Measurements from ENCODE around the gene MMP13.

MMP13 gene

DNA sequence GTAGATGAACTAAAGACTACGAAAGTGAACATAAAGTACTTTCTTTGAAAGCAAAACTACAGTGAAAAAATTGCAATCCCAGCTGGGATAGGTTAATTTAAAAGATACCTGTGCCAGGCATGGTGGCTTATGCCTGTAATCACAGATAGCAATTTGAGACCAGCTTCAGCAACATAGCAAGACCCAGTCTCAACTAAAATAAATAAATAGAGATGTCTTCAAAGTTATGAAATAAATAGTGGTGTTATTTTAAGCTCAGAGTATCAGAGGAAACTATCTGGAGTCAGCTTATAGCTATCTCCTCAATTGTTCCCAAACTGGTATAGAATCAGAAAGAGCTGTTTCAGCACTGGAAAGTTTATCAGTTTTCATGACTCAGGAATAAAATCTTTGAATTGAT is 17.3 kb upstream of the MMP13 start:
- FAIRE-seq (no peak), DNase-seq (ENCODE audit: insufficient read length) (no peak)
- TF ChIP-seq POLR2AphosphoS5 (IDR thresholded peaks at IDR 0.05; ENCODE audit: low read depth, low read length) = no peak
- no peak for TF ChIP-seq POLR2A (IDR thresholded peaks at IDR 0.05; ENCODE audit: low read depth, low read length)
- TF ChIP-seq TAF1 (IDR thresholded peaks at IDR 0.05; ENCODE audit: borderline replicate concordance, low read depth, low read length) = no peak

DNA sequence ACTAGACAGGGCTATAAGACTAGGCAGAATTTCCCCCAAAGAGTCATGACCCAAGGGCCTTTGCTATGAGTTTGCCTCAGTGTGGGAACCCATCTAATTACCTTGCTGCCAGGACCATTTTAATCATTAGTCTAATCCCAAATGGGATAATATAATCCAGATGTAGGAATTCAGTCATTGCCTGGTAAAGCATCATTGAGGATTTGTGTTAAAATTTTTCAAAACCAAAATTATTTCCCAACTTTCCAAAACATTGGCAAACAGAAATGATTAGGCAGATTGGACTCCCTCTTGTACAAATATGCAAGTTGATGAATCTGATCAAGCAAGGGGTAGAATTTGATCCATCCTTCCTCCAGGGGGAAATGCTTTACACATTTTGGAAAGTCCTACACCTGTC is 16.2 kb upstream of the MMP13 start:
- FAIRE-seq (no peak), DNase-seq (ENCODE audit: insufficient read length) (no peak)
- TF ChIP-seq POLR2AphosphoS5 (IDR thresholded peaks at IDR 0.05; ENCODE audit: low read depth, low read length) = no peak
- no peak for TF ChIP-seq POLR2A (IDR thresholded peaks at IDR 0.05; ENCODE audit: low read depth, low read length)
- no peak for TF ChIP-seq TAF1 (IDR thresholded peaks at IDR 0.05; ENCODE audit: borderline replicate concordance, low read depth, low read length)

DNA sequence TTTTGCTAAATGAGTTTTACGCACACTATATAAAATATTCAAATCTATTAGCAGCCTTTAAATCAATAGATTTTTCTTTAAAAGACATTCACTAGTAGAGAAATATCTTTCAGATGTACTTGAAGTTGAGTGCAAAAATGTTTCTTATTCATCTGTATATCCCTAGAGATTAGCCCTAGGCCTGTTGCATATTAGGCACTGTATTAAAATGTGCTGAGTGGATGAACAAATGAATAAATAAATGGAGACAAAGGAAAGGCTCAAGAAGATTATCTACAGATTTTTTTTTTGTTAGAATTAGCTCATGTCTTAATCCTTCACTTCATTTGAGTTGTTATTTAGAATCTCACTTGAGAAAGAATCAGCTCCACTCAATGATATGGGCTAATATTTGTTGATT is 12.0 kb upstream of the MMP13 start:
- no peak for TF ChIP-seq TAF1 (IDR thresholded peaks at IDR 0.05; ENCODE audit: borderline replicate concordance, low read depth, low read length)
- TF ChIP-seq POLR2A (IDR thresholded peaks at IDR 0.05; ENCODE audit: low read depth, low read length) = no peak
- no peak for TF ChIP-seq POLR2AphosphoS5 (IDR thresholded peaks at IDR 0.05; ENCODE audit: low read depth, low read length)
- FAIRE-seq = no peak
- no peak for DNase-seq (ENCODE audit: insufficient read length)

DNA sequence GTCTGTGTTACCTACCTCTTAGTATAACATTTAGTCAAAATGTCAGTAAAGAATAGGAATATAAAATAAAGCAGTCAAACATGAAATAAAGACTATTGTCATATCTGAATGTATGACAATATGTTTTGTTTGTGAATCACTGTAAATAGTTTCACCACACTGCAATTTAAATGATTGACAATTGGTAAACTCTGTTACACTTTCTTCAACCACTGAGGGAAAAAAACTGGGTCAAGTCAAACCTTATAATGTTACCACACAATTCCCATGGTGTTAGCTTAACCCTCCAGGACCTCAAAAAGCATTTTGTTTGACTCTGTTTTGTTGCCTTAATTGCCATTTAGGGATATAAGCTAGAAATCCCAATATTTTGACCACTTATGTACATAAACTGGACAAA is 10.5 kb upstream of the MMP13 start:
- no peak for FAIRE-seq
- no peak for DNase-seq (ENCODE audit: insufficient read length)
- no peak for TF ChIP-seq POLR2AphosphoS5 (IDR thresholded peaks at IDR 0.05; ENCODE audit: low read depth, low read length)
- TF ChIP-seq POLR2A (IDR thresholded peaks at IDR 0.05; ENCODE audit: low read depth, low read length) = no peak
- no peak for TF ChIP-seq TAF1 (IDR thresholded peaks at IDR 0.05; ENCODE audit: borderline replicate concordance, low read depth, low read length)

DNA sequence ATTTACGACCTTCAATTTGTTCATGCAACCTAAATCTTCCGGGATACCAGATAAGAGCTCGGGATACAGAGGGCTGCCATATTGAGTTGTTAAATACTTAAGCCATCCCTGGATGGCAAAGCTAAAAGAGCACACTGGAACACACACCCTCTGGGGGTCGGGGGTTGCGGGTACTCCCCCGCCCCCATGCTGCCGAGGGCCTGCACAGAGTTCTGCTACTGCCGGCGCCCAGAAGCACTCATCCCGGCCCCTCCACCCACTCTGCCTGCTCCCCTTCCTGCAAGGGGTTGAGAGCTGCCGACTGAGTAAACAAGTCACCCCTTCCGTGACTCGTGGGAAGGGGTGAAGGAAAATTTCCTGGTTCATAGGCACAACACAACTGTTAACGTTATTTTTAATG is 9.3 kb upstream of the MMP13 start:
- no peak for DNase-seq (ENCODE audit: insufficient read length)
- FAIRE-seq = no peak
- TF ChIP-seq POLR2A (IDR thresholded peaks at IDR 0.05; ENCODE audit: low read depth, low read length) (no peak), POLR2AphosphoS5 (IDR thresholded peaks at IDR 0.05; ENCODE audit: low read depth, low read length) (no peak), TAF1 (IDR thresholded peaks at IDR 0.05; ENCODE audit: borderline replicate concordance, low read depth, low read length) (no peak)

DNA sequence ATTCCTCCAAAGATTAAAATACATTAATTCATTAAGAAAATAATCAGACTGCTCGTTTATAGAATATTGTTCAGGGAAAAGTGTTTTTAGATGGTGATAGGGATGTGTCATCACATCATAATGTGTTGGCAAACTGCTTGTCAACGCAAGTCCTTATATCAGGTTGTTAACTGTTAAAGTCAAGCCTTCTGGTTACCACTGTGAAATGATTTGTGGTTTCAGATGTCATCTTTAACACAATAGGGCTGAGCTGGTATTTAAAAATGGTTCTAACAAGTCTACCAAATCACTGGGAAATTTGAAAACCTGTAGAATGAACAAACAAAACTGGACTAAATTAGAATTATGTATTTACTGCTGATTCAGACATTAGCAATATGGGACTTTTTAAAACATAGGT is 2.4 kb upstream of the MMP13 start:
- TF ChIP-seq POLR2A (IDR thresholded peaks at IDR 0.05; ENCODE audit: low read depth, low read length) (no peak), TAF1 (IDR thresholded peaks at IDR 0.05; ENCODE audit: borderline replicate concordance, low read depth, low read length) (no peak), POLR2AphosphoS5 (IDR thresholded peaks at IDR 0.05; ENCODE audit: low read depth, low read length) (no peak)
- FAIRE-seq (no peak), DNase-seq (ENCODE audit: insufficient read length) (no peak)

DNA sequence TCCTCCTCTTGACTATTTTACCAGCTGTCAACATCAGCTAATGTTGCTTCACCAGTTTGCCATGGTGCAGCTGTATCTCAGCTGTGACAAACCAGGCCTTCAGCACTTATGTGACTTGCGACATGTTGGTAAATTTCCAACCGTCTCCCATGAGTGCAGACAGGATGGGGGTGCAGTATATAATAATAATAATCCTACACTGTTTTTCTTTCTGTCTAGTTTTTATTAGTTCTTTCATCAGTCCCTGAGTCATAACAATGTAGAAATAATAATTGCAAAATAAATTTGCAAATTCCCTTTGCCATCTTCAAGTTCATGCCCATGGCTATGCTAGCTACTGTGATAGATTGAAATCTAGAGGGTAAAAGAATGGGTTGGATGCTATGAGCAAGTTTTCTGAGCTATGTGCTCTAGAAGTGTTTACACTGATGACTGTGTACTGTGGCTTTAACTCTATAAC is 4.9 kb downstream of the MMP13 start:
- TF ChIP-seq POLR2A (IDR thresholded peaks at IDR 0.05; ENCODE audit: low read depth, low read length) = no peak
- no peak for TF ChIP-seq POLR2AphosphoS5 (IDR thresholded peaks at IDR 0.05; ENCODE audit: low read depth, low read length)
- TF ChIP-seq TAF1 (IDR thresholded peaks at IDR 0.05; ENCODE audit: borderline replicate concordance, low read depth, low read length) = no peak
- DNase-seq (ENCODE audit: insufficient read length) (no peak), FAIRE-seq (no peak)

DNA sequence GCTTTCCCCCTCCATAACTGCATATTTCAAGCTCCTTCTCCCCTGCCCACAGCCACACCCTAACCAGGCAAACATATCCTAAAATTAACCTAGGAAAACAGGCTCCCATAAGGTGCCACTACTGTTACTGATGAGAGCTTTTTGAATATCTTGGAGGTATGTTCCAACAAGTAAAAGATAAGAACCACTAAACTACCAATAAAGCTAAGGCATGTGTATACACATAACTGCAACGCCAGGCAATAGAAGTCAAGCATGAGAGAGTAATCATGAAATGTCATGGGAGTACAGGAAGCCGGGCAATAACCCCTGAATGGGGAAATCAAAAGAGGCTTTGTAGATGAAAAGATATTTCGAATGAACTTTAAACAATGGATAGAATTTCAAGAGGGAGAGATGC is 9.3 kb downstream of the MMP13 start:
- no peak for FAIRE-seq
- no peak for DNase-seq (ENCODE audit: insufficient read length)
- no peak for TF ChIP-seq TAF1 (IDR thresholded peaks at IDR 0.05; ENCODE audit: borderline replicate concordance, low read depth, low read length)
- TF ChIP-seq POLR2AphosphoS5 (IDR thresholded peaks at IDR 0.05; ENCODE audit: low read depth, low read length) = no peak
- TF ChIP-seq POLR2A (IDR thresholded peaks at IDR 0.05; ENCODE audit: low read depth, low read length) = no peak

DNA sequence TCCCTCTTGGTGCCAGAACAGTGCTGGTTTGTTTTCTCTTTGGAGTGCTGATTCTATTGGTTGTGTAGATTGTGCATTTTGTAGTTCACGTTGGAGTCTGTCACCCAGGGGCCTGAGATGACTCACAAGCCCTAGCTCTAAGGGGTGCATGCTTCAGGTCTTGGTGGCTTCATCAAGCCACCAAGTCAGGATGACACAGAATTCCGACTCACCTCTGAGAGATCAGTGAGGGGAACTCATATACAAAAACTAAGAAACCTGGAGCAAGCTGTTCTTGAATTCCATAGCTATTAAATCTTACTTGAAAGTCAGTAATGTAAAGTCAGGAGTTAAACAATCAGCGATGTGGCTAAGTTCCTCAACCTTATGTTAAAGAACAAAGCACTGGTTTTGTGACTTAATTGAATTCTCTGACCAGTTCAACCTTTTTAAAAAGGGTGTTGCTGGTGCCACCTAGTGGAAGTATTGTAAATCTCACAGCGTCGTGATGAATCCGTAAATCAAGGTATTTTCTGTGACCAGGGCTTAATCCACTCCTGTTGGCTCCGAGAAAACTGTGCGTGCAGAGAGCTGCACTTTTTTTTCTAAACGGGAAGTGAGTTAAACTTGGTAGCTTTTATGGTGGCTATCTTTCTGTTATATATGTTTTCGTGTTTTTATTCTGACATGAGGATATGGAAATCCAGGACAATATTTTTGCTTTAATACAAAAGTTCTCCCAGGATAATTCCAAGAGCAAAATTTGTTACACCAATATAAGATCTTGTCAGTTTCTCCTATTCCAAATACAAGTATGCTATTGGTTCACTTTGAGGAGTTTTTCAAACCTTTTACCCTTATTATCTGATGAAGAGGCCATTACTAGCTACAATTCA is 14.6 kb downstream of the MMP13 start:
- FAIRE-seq = peak; percentile 98
- peak; percentile 5 for DNase-seq (ENCODE audit: insufficient read length)
- TF ChIP-seq POLR2AphosphoS5 (IDR thresholded peaks at IDR 0.05; ENCODE audit: low read depth, low read length) = no peak
- TF ChIP-seq POLR2A (IDR thresholded peaks at IDR 0.05; ENCODE audit: low read depth, low read length) = no peak
- TF ChIP-seq TAF1 (IDR thresholded peaks at IDR 0.05; ENCODE audit: borderline replicate concordance, low read depth, low read length) = no peak

DNA sequence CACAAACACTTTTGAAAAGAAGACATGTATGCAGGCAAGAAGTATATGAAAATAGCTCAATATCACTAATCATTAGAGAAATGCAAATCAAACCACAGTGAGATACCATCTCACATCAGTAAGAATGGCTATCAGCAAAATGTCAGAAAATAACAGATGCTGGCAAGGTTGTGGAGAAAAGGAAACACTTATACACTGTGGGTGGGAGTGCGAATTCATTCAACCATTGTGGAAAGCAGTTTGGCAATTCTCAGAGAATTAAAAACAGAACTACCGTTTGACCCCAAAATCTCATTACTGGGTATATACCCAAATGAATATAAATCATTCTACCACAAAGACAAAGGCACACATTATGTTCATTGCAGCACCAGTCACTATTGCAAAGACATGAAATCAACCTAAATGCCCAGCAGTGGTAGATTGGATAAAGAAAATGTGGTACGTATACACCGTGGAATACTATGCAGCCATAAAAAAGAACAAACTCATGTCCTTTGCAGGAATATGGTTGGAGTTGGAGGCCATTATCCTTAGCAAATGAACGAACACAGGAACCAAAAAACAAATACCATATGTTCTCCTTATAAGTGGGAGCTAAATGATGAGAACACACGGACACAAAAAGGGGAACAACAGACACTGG is 18.5 kb downstream of the MMP13 start:
- FAIRE-seq = no peak
- TF ChIP-seq POLR2A (IDR thresholded peaks at IDR 0.05; ENCODE audit: low read depth, low read length) = no peak
- no peak for DNase-seq (ENCODE audit: insufficient read length)

DNA sequence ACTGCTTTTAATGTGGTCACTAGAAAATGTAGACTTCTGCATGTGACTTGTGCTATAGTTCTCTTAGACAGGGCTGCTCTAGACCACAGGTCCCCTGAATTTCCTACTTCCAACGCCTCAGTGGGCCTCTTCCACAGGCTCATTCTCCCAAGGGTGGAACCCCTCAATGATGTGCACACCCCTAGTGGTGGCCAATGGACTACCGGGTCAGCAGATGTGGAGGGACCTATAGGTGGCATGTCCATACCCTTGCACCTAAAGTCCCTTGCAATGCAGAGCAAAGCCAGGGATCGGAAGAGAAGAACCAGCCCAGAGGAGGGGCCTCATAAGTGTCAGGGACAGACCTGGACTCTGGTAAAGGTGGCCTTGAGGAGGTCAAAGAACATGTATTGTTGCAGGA is 20.0 kb downstream of the MMP13 start:
- TF ChIP-seq TAF1 (IDR thresholded peaks at IDR 0.05; ENCODE audit: borderline replicate concordance, low read depth, low read length) = no peak
- TF ChIP-seq POLR2A (IDR thresholded peaks at IDR 0.05; ENCODE audit: low read depth, low read length) = no peak
- TF ChIP-seq POLR2AphosphoS5 (IDR thresholded peaks at IDR 0.05; ENCODE audit: low read depth, low read length) = no peak
- FAIRE-seq = no peak
- no peak for DNase-seq (ENCODE audit: insufficient read length)

DNA sequence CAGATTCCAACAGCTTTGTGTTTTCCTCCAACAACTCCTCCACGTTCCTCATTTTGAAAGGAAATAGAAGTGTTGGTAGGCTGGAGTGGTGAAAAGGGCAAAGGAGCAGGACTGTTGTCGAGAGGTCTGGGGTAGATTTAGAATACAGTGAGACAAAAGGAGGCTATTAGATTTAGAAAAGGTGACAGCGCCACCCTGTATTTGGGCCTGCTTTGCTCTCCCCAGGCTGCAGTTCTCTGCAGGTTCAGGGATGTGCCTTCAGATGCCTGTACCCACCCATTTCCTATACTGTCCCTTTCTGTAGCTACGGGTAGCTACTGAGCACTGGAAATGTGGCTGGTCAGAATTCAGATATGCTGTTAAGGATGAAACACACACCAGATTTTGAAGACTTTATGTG is 20.8 kb downstream of the MMP13 start:
- no peak for FAIRE-seq
- DNase-seq (ENCODE audit: insufficient read length) = no peak
- no peak for TF ChIP-seq POLR2A (IDR thresholded peaks at IDR 0.05; ENCODE audit: low read depth, low read length)
- TF ChIP-seq POLR2AphosphoS5 (IDR thresholded peaks at IDR 0.05; ENCODE audit: low read depth, low read length) = no peak
- no peak for TF ChIP-seq TAF1 (IDR thresholded peaks at IDR 0.05; ENCODE audit: borderline replicate concordance, low read depth, low read length)
